IMR-90 (cell line): ENCODE results near the gene GPR142. TPM values are rescaled to one million over a fixed set of nuclear protein-coding genes. Genes with fewer than 3 reads are reported as not detected.

Source experiments
- ATAC-seq: fragments of 200-7000 bp; cut with Tn5 transposase; 2 replicates; pipeline ENCODE4 v1.9.1; 2020; ENCODE audit warnings: low read depth, mild to moderate bottlenecking, moderate library complexity
- BruUV-seq: library from RNA; stranded (reverse); fragments of 400-500 nt; replicated peaks from 2 replicates; lab custom pipeline; 2021; lab: Mats Ljungman, UMichigan
- CTCF ChIA-PET: fragments of 300-600 bp; formaldehyde crosslinking; extraction: SDS; loops from one replicate; lab custom pipeline; 2021; ENCODE audit warnings: antibody characterized with exemption; lab: Yijun Ruan, JAX
- POLR2A ChIA-PET: fragments of 300-600 bp; sonication (Branson Sonifier 250); formaldehyde crosslinking; loops from one replicate; lab custom pipeline; 2022; ENCODE audit warnings: antibody characterized with exemption; ENCODE audit not compliant: unreplicated experiment; lab: Charles Lee
- DNase-seq: peaks from one replicate; pipeline ENCODE4 v3.0.0; 2013
- H2AFZ ChIP-seq: replicated peaks from 2 replicates; pipeline ENCODE3; 2013; ENCODE audit warnings: low read length, mild to moderate bottlenecking; ENCODE audit not compliant: poor library complexity
- H2AK5ac ChIP-seq: 2 replicates; pipeline ENCODE4 v1.6.1; 2013; ENCODE audit warnings: low read depth, low read length, inconsistent platforms
- H2AK9ac ChIP-seq: replicated peaks from 2 replicates; pipeline ENCODE3; 2013; ENCODE audit warnings: mild to moderate bottlenecking, low read depth, low read length, moderate library complexity; ENCODE audit not compliant: poor library complexity
- H2BK120ac ChIP-seq: 2 replicates; pipeline ENCODE4 v1.6.1; 2013; ENCODE audit warnings: low read depth, low read length, inconsistent platforms
- H2BK15ac ChIP-seq: 3 replicates; pipeline ENCODE4 v1.6.1; 2013; ENCODE audit warnings: low read depth, low read length, inconsistent platforms
- H2BK20ac ChIP-seq: 2 replicates; pipeline ENCODE4 v1.6.1; 2013; ENCODE audit warnings: low read depth, mild to moderate bottlenecking, inconsistent platforms, low read length, moderate library complexity
- H2BK5ac ChIP-seq: 2 replicates; pipeline ENCODE4 v1.6.1; 2013; ENCODE audit warnings: mild to moderate bottlenecking, low read depth, low read length, inconsistent platforms; ENCODE audit not compliant: poor library complexity, severe bottlenecking
- H3K14ac ChIP-seq: replicated peaks from 2 replicates; pipeline ENCODE4 v1.6.1; 2013; ENCODE audit warnings: low read depth, low read length, inconsistent platforms
- H3K18ac ChIP-seq: 2 replicates; pipeline ENCODE4 v1.6.1; 2013; ENCODE audit warnings: low read depth, low read length, control low read depth
- H3K23ac ChIP-seq: 2 replicates; pipeline ENCODE4 v1.6.1; 2013; ENCODE audit warnings: low read depth, low read length, inconsistent platforms
- H3K27ac ChIP-seq: 2 replicates; pipeline ENCODE4 v1.5.1; 2013; ENCODE audit warnings: mild to moderate bottlenecking, control low read depth, low read length; ENCODE audit not compliant: insufficient read depth
- H3K27me3 ChIP-seq: 2 replicates; pipeline ENCODE4 v1.6.1; 2013; ENCODE audit warnings: low read length; ENCODE audit not compliant: control insufficient read depth, insufficient read depth
- H3K36me3 ChIP-seq: 2 replicates; pipeline ENCODE4 v1.6.1; 2013; ENCODE audit warnings: low read length, mixed read lengths; ENCODE audit not compliant: control insufficient read depth, insufficient read depth
- H3K4ac ChIP-seq: 2 replicates; pipeline ENCODE4 v1.6.1; 2013; ENCODE audit warnings: low read depth, low read length, inconsistent platforms
- H3K4me1 ChIP-seq: 2 replicates; pipeline ENCODE4 v1.6.1; 2013; ENCODE audit warnings: low read length, mixed read lengths; ENCODE audit not compliant: control insufficient read depth, insufficient read depth
- H3K4me2 ChIP-seq: 2 replicates; pipeline ENCODE4 v1.6.1; 2013; ENCODE audit warnings: low read depth, mild to moderate bottlenecking, control low read depth, low read length, moderate library complexity
- H3K4me3 ChIP-seq: 2 replicates; pipeline ENCODE4 v1.5.1; 2013; ENCODE audit warnings: low read depth, mild to moderate bottlenecking, control low read depth, low read length, moderate library complexity; ENCODE audit not compliant: insufficient read depth
- H3K56ac ChIP-seq: 2 replicates; pipeline ENCODE4 v1.6.1; 2013; ENCODE audit warnings: low read length, inconsistent platforms; ENCODE audit not compliant: insufficient read depth; ENCODE audit errors: extremely low read depth
- H3K79me1 ChIP-seq, 2 experiments: 2 replicates each; pipeline ENCODE4 v1.6.1; 2013; ENCODE audit warnings: low read length in 2 of 2, inconsistent platforms in 1 of 2, low read depth in 1 of 2
- H3K9ac ChIP-seq: 2 replicates; pipeline ENCODE4 v1.6.1; 2013; ENCODE audit warnings: low read depth, low read length, control low read depth
- H3K9me1 ChIP-seq: 2 replicates; pipeline ENCODE4 v1.6.1; 2013; ENCODE audit warnings: low read length, inconsistent platforms; ENCODE audit not compliant: insufficient read depth
- H3K9me3 ChIP-seq: 2 replicates; pipeline ENCODE4 v1.6.1; 2013; ENCODE audit warnings: low read length; ENCODE audit not compliant: control insufficient read depth, insufficient read depth
- H4K20me1 ChIP-seq: 2 replicates; pipeline ENCODE4 v1.6.1; 2013; ENCODE audit warnings: low read length, inconsistent platforms; ENCODE audit not compliant: insufficient read depth
- H4K5ac ChIP-seq: 2 replicates; pipeline ENCODE4 v1.6.1; 2013; ENCODE audit warnings: mild to moderate bottlenecking, low read depth, low read length, control low read depth
- H4K8ac ChIP-seq, 2 experiments: 2 replicates each; pipeline ENCODE4 v1.6.1; 2013; ENCODE audit warnings: low read depth in 2 of 2, low read length in 2 of 2, control low read depth in 1 of 2, inconsistent platforms in 1 of 2
- H4K91ac ChIP-seq: 2 replicates; pipeline ENCODE4 v1.6.1; 2013; ENCODE audit warnings: low read depth, low read length, inconsistent platforms; ENCODE audit not compliant: insufficient read depth
- CEBPB ChIP-seq: IDR thresholded peaks from 2 replicates; pipeline ENCODE4 v1.6.1; 2012; ENCODE audit warnings: low read depth, low read length, improper control_type of control experiment
- CHD1 ChIP-seq: IDR thresholded peaks from 2 replicates; pipeline ENCODE4 v1.6.1; 2012; ENCODE audit warnings: low read depth, low read length, improper control_type of control experiment
- FOS ChIP-seq: fragments of 150-350 bp; IDR thresholded peaks from 2 replicates; pipeline ENCODE4 v1.6.1; 2016; ENCODE audit warnings: low read depth, low read length
- WGBS, 2 experiments: methylation state at CpG; one replicate each; pipeline versions ENCODE4 v1.1.5 to v1.1.7; 2013; ENCODE audit warnings: missing lambda C conversion rate in 2 of 2; ENCODE audit not compliant: insufficient read length in 1 of 2; ENCODE audit errors: extremely low coverage in 2 of 2; 5-methylcytosine and 5-hydroxymethylcytosine counted together
- dilution Hi-C: fragments of 300-500 bp; cut with HindIII; formaldehyde crosslinking; loops from one replicate; pipeline ENCODE4 v1.14.3; 2018; ENCODE audit warnings: low sequenced_read_pairs; ENCODE audit not compliant: unreplicated experiment
- in situ Hi-C: fragments of 300-500 bp; cut with MboI; formaldehyde crosslinking; loops from 3 replicates; pipeline ENCODE4 v1.14.3; 2019; ENCODE audit warnings: low sequenced_read_pairs, inconsistent platforms, mixed read lengths
- intact Hi-C: fragments of 100-400 bp; cut with micrococcal nuclease; formaldehyde crosslinking; loops from 2 replicates; pipeline ENCODE4 v1.10.0; 2022
- polyA plus RNA-seq, 3 experiments: library from polyadenylated mRNA; depleted of rRNA; stranded (reverse); fragments of >200 nt; gene quantifications; 2 replicates each; pipeline ENCODE4 v1.2.3, GENCODE V29; 2012; ENCODE audit warnings: low replicate concordance in 1 of 3
- total RNA-seq: library from RNA; depleted of rRNA; stranded (reverse); fragments of >200 nt; gene quantifications from 2 replicates; pipeline ENCODE4 v1.2.3, GENCODE V29; 2012

The GPR142 gene
- total and polyA plus RNA-seq, 2 of the 4 experiments (the other 2 are of a cell fraction) = not detected

DNA sequence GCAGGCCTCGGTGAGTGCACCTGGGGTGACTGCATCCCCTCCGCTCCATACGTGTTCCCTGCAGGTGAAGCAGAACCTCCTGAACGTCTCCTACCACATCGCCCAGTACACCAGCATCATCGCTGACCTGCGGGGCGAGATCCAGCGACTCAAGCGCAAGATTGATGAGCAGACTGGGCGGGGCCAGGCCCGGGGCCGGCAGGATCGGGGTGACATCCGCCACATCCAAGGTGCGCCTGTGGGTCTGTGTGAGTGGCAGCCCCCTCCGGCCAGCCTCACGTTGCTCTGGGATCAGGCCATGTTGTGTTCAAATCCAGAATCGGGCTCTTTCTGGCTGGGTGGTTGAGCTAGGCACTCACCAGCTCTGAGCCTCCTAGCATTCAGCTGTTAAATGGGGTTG, 18.2 kb upstream of the GPR142 start:
- no peak overlapping the region for H2AFZ ChIP-seq
- H3K36me3 ChIP-seq = no peaks in the 10 kb centered on the region
- no peak overlapping the region for H4K5ac ChIP-seq
- no peak overlapping the region for H2BK5ac ChIP-seq
- H3K27ac ChIP-seq = no peak overlapping the region
- H4K20me1 ChIP-seq = no peaks in the 10 kb centered on the region
- in situ Hi-C loops (no loop called here), dilution Hi-C loops (no loop called here), intact Hi-C loops (no loop called here)
- POLR2A ChIA-PET = no interaction called here
- H3K27me3 ChIP-seq = peaks cover 5% of the 10 kb centered on the region; the same call in 1 of the 2 replicates
- no peak overlapping the region for H3K9ac ChIP-seq
- no peak overlapping the region for H3K4me2 ChIP-seq
- H2BK15ac ChIP-seq = no peak overlapping the region
- ATAC-seq = no peak
- H2BK120ac ChIP-seq = no peak overlapping the region
- no peak overlapping the region for H2AK5ac ChIP-seq
- no peak overlapping the region for H3K56ac ChIP-seq
- no peak overlapping the region for H2AK9ac ChIP-seq
- no TSS peak for BruUV-seq
- H3K18ac ChIP-seq = no peak overlapping the region
- H3K23ac ChIP-seq = no peak overlapping the region
- no peaks in the 10 kb centered on the region for H3K9me1 ChIP-seq
- no peak overlapping the region for H3K4ac ChIP-seq
- no peak for TF ChIP-seq CHD1
- no peak for TF ChIP-seq FOS
- TF ChIP-seq CEBPB = no peak
- WGBS, 2 experiments = no CpG with 5 or more reads among the region's 19 CpGs
- no peaks in the 10 kb centered on the region for H3K79me1 ChIP-seq
- no peaks in the 10 kb centered on the region for H3K4me1 ChIP-seq
- no peak overlapping the region for H3K4me3 ChIP-seq
- no peaks in the 10 kb centered on the region for H3K9me3 ChIP-seq
- no peak overlapping the region for H2BK20ac ChIP-seq
- CTCF ChIA-PET = no interaction called here
- H3K14ac ChIP-seq = no peak overlapping the region
- DNase-seq = no peak
- H4K8ac ChIP-seq = no peak overlapping the region
- H4K91ac ChIP-seq = no peak overlapping the region
